OCI-LY3 (cell line): ENCODE measurements around the gene GDF2.

Experiments
- CTCF ChIP-seq: fragments of 200-600, 300-600 bp; sonication (generic); IDR thresholded peaks from 2 replicates; pipeline ENCODE4 v1.5.1; 2014; ENCODE audit warnings: antibody characterized with exemption, low read length, low read depth
- EZH2phosphoT487 ChIP-seq: fragments of 200-600 bp; shearing (Covaris generic); IDR thresholded peaks from 2 replicates; pipeline ENCODE4 v1.6.1; 2018; ENCODE audit warnings: antibody characterized with exemption, mixed run types, low read depth

GRCh38 chr10:47279276-47279675 is 43.0 kb upstream of the GDF2 start:
- TF ChIP-seq CTCF (no peak), EZH2phosphoT487 (no peak)
